Endometrium (tissue), 2 donors: Measurements from ENCODE around the gene IGSF3.

ENCODE experiments used
- FAIRE-seq: peaks from 2 replicates; lab custom pipeline; 2012; peaks lifted over from hg19 to GRCh38; lab: Jason Lieb, UNC
- donor health status: control.
- donor health status: control.

The IGSF3 gene

DNA sequence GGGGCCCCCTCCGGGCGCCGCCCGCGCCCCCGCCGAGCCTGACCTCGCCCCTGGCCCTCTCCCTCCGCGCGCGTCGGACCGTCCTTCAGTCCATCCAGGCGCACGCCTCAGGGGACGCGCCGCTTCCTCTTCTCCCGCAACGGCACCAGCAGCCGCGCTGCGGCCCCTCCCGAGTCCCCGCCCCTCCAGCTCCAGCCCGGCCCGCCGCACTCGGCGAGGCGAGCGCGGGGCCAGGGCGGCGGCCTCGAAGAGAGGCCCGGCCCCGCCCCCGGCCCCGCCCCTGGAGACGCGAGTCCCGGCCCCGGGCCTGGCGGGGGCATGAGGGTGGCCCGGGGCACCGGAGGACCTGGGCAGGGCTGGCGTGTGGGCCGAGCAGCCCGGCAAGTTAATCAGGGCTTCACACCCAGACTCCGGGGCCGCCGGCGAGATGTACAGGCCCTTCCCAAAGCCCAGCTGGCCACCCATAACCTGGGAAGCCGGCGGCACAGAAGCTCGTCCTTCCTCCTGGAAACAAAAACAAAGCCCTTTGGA, at the start of gene IGSF3:
Gene IGSF3 (minus strand): TSS at position 159 of the 531 bp plus-strand sequence. CDS start 1,407 bp downstream, outside the sequence.
- no peak for FAIRE-seq

DNA sequence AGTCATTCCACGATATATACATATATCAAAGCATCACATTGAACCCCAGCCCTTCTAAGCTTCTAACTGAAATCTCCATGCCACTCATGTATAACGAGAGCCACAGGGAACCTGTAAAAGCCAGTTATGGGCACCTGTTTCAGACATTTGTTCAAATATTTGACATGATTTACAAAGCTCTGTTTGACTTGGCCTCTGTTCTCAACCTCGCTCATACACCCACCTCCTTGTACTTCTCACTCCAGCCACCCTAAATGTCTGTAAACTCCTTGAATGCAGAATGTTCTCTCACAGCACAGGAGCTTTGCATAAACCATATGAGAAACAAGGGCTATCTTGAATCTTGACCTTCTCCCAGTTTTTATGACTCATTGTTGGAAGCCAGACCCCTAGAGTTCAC, 49.8 kb upstream of the IGSF3 start:
- no peak for FAIRE-seq

GRCh38 chr1:116716391-116716790, 48.9 kb upstream of the IGSF3 start:
- no peak for FAIRE-seq

DNA sequence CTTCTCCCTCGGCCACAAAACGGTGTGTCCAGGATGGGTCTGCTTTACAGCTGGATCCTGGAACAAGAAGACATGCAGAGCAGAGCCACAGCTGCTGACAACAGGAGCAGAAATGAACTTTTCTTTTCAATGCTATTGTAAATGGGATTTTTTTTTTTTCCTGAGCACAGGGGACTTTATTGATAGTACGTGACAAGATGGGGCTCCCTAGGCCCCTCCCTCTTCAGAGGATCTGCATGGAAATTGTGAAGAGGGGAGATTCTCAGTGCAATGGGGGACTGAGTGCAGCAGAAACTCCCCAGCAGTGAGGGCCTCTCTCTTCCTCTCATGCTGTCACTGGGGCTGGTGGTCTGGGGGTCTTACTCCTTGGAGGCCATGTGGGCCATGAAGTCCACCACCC, 45.9 kb upstream of the IGSF3 start:
- FAIRE-seq = no peak

- no peak for FAIRE-seq
Observed at GRCh38 chr1:116712510-116712909, 45.0 kb upstream of the IGSF3 start.

DNA sequence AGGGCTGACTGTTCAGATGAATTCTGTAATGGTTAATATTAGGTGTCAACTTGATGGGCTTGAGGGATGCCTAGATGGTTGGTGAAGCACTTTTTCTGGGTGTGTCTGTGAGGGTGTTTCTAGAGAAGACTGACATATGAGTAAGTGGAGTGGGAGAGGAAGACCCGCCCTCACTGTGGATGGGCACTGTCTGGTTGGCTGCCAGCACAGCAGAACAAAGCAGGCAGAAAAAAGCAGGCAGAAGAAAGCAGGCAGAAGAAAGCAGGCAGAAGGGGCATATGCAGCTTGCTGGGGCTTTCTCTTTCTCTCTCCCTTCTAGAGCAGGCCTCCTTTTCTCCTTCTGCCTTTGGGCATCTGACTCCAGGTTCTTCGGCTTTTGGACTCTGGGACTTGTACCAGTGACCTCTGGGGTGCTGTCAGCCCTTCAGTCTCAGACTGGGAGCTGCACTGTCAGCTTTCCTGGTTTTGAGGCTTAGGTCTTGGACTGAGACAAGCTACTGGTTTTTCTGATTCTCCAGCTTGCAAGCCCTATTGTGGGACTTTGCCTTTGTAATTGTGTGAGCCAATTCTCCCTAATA, 43.8 kb upstream of the IGSF3 start:
- FAIRE-seq = no peak

DNA sequence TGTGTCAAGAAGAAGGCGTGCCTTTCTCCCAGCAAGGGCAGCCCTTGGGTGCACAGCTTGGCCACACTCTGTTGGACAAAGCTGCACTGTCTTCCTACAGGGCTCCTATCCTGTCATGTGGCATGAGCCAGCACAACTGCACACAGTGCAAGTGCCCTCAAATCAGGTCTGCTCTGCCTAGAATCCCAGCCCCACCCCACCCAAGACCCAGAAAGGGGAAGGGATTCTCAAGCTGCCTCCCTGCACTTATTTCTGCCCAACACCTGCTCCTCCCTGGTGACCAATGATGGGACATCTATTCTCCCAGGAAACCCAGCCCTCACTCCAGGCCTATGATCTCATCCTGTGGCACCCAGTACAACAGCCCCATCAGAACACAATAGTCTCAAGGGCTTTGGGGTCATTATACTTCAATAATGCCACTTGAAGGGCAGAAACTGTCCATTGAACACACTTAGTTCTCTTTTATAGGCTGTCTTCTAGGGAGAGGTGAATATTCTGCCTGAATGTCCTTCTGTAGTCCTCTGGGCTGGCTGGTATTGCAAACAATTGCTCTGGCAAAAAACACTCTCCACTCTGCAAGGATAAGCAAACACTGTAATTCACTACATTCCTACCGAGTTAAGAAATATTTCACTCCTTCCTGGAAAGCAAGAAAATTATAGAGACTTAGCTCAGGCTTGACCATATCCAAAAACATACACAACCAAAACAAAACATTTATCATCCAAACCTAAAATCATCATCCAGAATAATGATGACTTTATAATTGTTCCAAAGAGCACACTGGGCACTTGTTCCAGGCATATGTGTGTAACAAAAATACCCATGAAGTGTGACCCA, 43.1 kb upstream of the IGSF3 start:
- FAIRE-seq = no peak

DNA sequence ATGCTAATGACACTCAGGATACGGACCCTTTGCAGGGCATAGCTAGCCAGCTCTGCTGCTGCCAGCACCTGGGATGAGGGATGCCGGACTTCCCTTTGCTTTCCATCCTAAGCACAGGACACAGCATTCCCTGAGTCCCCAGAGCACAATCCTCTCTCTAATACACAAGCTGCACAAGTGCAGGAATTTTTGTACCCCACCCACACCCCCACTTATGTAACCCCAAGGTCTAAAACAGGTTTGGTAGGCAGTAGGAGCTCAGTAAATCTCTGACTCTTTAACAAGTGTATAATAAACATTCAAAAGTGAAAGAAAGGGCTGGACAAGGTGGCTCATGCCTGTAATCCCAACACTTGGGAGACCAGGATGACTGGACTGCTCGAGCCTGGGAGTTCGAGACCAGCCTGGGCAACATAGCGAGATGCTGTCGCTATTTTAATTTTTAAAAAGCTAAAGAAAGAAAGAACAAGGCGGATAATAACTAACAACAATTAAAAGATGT, 42.2 kb upstream of the IGSF3 start:
- FAIRE-seq = no peak

GRCh38 chr1:116708255-116708900, 40.8 kb upstream of the IGSF3 start:
- no peak for FAIRE-seq

DNA sequence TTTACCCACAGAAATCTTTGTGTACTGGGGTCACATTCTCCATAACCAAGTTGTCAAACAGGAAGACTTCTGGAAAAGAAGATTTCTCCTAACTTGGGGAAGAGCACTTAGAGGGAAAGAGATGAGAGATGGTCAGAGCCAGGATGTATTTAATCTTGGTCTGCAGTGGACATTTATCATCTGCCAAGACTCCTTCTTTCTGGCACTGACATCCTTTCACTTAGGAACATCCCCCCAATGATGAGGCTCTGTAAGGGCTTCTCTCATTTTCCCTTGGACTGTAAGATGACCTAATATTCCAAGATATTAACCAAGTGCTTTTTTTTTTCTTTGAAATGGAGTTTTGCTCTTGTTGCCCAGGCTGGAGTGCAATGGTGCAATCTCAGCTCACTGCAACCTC, 39.3 kb upstream of the IGSF3 start:
- no peak for FAIRE-seq

DNA sequence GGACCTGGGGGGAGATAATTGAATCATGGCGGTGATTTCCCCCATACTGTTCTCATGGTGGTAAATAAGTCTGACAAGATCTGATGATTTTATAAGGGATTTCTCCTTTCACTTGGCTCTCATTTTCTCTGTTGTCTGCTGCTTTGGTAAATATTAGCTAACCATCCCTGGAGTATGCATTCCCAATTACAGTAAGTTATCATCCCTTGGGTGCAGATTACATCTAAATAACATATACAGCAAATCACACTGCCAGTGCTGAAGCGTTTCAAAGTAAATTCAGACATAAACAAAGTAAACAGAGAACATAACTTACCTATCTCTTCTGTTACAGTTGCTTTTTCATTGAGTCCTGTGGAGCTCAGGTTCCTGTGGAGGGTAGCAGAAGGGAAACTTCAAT, 38.6 kb upstream of the IGSF3 start:
- FAIRE-seq = no peak

DNA sequence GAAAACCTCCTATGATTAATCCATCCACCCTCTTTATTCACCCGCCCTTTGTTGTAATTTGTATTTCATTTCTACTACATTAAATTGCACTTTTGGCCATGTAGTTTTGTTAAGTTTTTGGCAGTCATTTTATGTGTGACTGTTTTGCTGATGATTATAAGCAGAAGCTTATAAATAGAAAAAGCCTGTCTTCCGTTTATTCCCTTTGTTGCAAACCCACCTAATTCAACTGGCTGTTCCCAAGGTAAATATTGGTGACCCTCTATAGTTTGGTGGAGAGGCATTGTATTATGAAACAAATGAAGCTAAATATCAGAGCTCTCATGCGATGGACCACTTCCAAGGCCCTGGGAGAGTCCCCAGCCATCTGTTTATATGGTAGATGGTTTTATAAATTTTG, 36.7 kb upstream of the IGSF3 start:
- no peak for FAIRE-seq

DNA sequence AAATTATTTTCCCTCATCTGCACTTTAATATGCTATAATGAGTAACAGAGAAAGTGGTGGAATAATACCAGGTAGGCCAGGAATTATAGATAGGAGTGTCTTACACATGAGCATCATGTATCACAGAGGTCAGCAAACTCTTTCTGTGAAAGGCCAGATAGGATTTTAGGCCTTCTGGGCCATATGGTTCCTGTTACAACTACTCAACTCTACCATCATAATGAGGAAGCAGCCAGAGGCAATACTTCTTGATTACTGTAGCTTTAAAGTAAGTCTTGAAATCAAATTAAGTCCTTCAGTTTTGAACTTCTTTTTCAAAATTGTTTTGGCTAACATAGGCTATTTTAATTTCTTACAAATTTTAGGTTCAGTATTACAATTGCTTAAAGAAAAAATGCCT, 32.1 kb upstream of the IGSF3 start:
- no peak for FAIRE-seq

- FAIRE-seq = no peak
Observed at GRCh38 chr1:116698244-116698595, 30.7 kb upstream of the IGSF3 start.

DNA sequence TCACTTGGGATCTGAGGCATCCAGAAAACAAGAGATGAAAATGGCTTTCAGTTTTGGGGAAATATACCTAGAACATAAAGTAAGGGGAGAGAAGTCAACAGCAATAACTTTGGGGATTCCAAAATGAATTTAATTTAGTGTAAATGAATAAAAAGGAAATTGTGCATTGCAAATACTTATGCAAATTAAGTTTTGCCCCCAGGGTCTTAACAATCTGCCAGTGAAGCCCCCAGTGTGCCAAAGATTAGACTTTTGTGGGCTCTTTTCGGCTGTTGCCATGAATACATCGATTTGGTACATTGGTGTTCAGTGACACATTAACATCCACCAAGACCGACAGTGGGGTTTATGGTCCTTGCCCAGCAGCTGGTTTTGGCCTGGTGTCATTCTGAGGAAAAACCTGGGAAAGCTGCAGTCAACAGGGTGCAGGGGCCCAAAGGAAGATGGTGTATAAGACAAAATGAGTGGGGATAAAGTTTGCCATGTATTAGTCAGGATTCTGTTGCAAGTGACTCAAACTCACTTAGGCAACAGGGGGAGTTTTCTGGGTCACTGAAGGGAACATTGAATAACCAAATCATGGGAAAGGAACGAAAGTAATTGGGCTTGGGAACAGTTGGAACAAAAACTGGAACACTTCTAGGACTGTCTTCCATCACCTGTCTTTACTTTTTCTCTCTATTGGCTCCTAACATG, 30.2 kb upstream of the IGSF3 start:
- FAIRE-seq = no peak

GRCh38 chr1:116694524-116694923, 27.0 kb upstream of the IGSF3 start:
- no peak for FAIRE-seq

- no peak for FAIRE-seq
Observed at GRCh38 chr1:116693759-116694480, 26.4 kb upstream of the IGSF3 start.

- no peak for FAIRE-seq
Observed at GRCh38 chr1:116692879-116693278, 25.3 kb upstream of the IGSF3 start.

GRCh38 chr1:116690849-116691406, 23.4 kb upstream of the IGSF3 start:
- FAIRE-seq = no peak

DNA sequence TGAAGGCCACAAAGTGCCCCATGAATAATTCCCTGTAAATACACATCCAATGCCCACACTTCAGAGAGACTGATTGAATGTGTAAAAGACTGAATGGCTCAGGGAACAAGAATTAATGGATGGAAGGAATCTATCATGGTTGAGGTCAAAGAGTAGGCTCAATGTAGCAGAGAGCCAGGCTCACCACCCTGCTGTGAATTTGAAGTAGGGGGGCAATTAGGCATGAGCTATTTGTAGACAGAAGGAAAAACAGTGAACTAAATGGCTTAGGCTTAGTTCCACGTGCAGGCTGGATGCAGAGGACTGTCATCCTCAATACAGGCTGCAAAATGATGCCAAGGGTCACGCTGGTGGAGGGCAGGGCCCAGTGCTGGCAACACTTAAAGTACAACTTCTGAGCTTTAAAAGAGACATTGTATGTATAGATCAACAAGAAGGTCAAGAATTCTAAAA, 22.9 kb upstream of the IGSF3 start:
- FAIRE-seq = no peak

- FAIRE-seq = no peak
Observed at GRCh38 chr1:116686723-116687352, 19.3 kb upstream of the IGSF3 start.
